Endothelial cell of umbilical vein (primary cell): Measurements from ENCODE around the gene STT3B.

Experiments used
- CTCF ChIP-seq, 2 donors: IDR thresholded peaks; 1 replicate in 1 of 2; 2 replicates in 1 of 2; pipeline ENCODE4 v1.5.1; 2011; ENCODE audit warnings: low read length in 2 of 2, mild to moderate bottlenecking in 2 of 2, moderate library complexity in 2 of 2, control low read depth in 1 of 2, inconsistent platforms in 1 of 2, low read depth in 1 of 2; ENCODE audit not compliant: insufficient read depth in 1 of 2; ENCODE audit errors: extremely low read depth in 1 of 2
- EZH2 ChIP-seq: IDR thresholded peaks from 2 replicates; pipeline ENCODE4 v1.6.1; 2012; ENCODE audit warnings: borderline replicate concordance, low read depth, mild to moderate bottlenecking, moderate library complexity, low read length, inconsistent platforms; ENCODE audit not compliant: severe bottlenecking
- FOS ChIP-seq: IDR thresholded peaks from 2 replicates; pipeline ENCODE4 v1.6.1; 2011; ENCODE audit warnings: mild to moderate bottlenecking, low read length, moderate library complexity, borderline replicate concordance; ENCODE audit not compliant: insufficient read depth
- GATA2 ChIP-seq: IDR thresholded peaks from 2 replicates; pipeline ENCODE4 v1.7.0; 2011; ENCODE audit warnings: low read depth, mild to moderate bottlenecking, moderate library complexity, mixed read lengths, low read length; ENCODE audit not compliant: insufficient read length, insufficient read depth
- JUN ChIP-seq: IDR thresholded peaks from 2 replicates; pipeline ENCODE4 v1.6.1; 2011; ENCODE audit warnings: borderline replicate concordance, low read depth; ENCODE audit not compliant: insufficient read length, insufficient read depth
- MAX ChIP-seq: IDR thresholded peaks from 2 replicates; pipeline ENCODE4 v1.6.1; 2011; ENCODE audit not compliant: insufficient read depth, insufficient read length
- MYC ChIP-seq: IDR thresholded peaks from one replicate; pipeline ENCODE4 v1.6.1; 2011; ENCODE audit warnings: mild to moderate bottlenecking, low read depth, low read length
- POLR2A ChIP-seq: IDR thresholded peaks from 2 replicates; pipeline ENCODE4 v1.6.1; 2012; ENCODE audit warnings: low read depth, mild to moderate bottlenecking, control low read depth, low read length
- POLR2AphosphoS5 ChIP-seq: IDR thresholded peaks from 2 replicates; pipeline ENCODE4 v1.6.1; 2012; ENCODE audit warnings: low read depth, mild to moderate bottlenecking, control low read depth, low read length, moderate library complexity; ENCODE audit not compliant: insufficient read depth

- no peak for TF ChIP-seq CTCF (IDR thresholded peaks at IDR 0.05; ENCODE audit: extremely low read depth in 1 of 2, insufficient read depth in 1 of 2, low read depth in 1 of 2, low read length in 2 of 2)
- TF ChIP-seq EZH2 = no peak
- no peak for TF ChIP-seq FOS
- no peak for TF ChIP-seq POLR2A
- no peak for TF ChIP-seq POLR2AphosphoS5
- no peak for TF ChIP-seq MYC
- TF ChIP-seq JUN = no peak
- no peak for TF ChIP-seq MAX
- no peak for TF ChIP-seq GATA2
Measured at GRCh38 chr3:31521468-31521867, 11.3 kb upstream of the STT3B start.
